ENCODE measurements around the gene DNASE2. TPM values are rescaled to one million over a fixed set of nuclear protein-coding genes. Genes with fewer than 3 reads are reported as not detected.

Gene DNASE2
- total and polyA plus RNA-seq, 2 of the 8 experiments (the other 6 are each of a cell fraction or from before 2014, with no cell fraction given): 33.2 to 48.2 TPM

GRCh38 chr19:12837225-12837624, 44.0 kb downstream of the DNASE2 start:
- Histone ChIP-seq H3K9ac (replicated peaks in 1 of 4; ENCODE audit: extremely low read depth in 1 of 4, low read depth in 3 of 4, low read length in 3 of 4) (no peak overlapping the region), H2BK5ac (ENCODE audit: low read depth, low read length) (no peak overlapping the region), H3K4ac (replicated peaks; ENCODE audit: insufficient read length, low read depth, low read length) (no peak overlapping the region), H3K9me3 (ENCODE audit: insufficient read depth in 2 of 2, low read depth in 1 of 2, low read length in 1 of 2) (no peaks in the 10 kb centered on the region), H4K8ac (ENCODE audit: extremely low read depth, insufficient read depth, low read length) (no peak overlapping the region), H4K91ac (replicated peaks; ENCODE audit: insufficient read length, low read length) (no peak overlapping the region), H3K4me1 (replicated peaks in 1 of 4; ENCODE audit: control insufficient read depth in 3 of 4, insufficient read depth in 4 of 4, low read length in 3 of 4) (peaks cover 8 to 49% (median 21%) of the 10 kb centered on the region in 4 experiments), H3K79me1 (ENCODE audit: low read depth, low read length) (peaks cover 6% of the 10 kb centered on the region), H2AK5ac (ENCODE audit: low read depth, low read length) (no peak overlapping the region), H3K23me2 (ENCODE audit: low read depth, low read length) (peaks cover 22% of the 10 kb centered on the region), H3K4me3 (ENCODE audit: extremely low read depth in 1 of 4, insufficient read depth in 2 of 4, low read depth in 3 of 4, low read length in 4 of 4) (no peak overlapping the region), H2BK12ac (ENCODE audit: low read depth, low read length) (peak overlapping the region; percentile 75; the same call in 1 of the 2 replicates), H4K20me1 (replicated peaks in 1 of 2; ENCODE audit: control insufficient read depth in 1 of 2, insufficient read depth in 2 of 2, low read length in 2 of 2) (peaks cover 4 to 20% of the 10 kb centered on the region in 2 experiments), H2BK15ac (ENCODE audit: low read length) (no peak overlapping the region), H3K27ac (ENCODE audit: low read depth, low read length) (no peak overlapping the region), H3K18ac (ENCODE audit: extremely low read depth, low read length) (no peak overlapping the region), H3K79me2 (ENCODE audit: control insufficient read depth in 1 of 2, insufficient read depth in 2 of 2, low read length in 2 of 2) (peaks cover 0 to 4% of the 10 kb centered on the region in 2 experiments; a peak in 2 of 4 replicates), H3K36me3 (ENCODE audit: control insufficient read depth in 2 of 4, insufficient read depth in 4 of 4, low read length in 3 of 4) (no peaks in the 10 kb centered on the region), H3K27me3 (replicated peaks in 1 of 4; ENCODE audit: control insufficient read depth in 3 of 4, extremely low read depth in 1 of 4, insufficient read depth in 3 of 4, low read length in 3 of 4) (peaks cover 0 to 13% (median 9%) of the 10 kb centered on the region in 4 experiments; a peak in 5 of 7 replicates), H4K5ac (ENCODE audit: insufficient read length, low read depth, low read length) (no peak overlapping the region), H3K4me2 (ENCODE audit: insufficient read depth in 1 of 2, low read depth in 2 of 2, low read length in 2 of 2) (no peak overlapping the region; a peak in 1 of 4 replicates), H3K23ac (ENCODE audit: insufficient read length) (no peak overlapping the region), H2BK20ac (ENCODE audit: low read length) (no peak overlapping the region), H3K56ac (replicated peaks; ENCODE audit: insufficient read length, low read depth, low read length) (no peak overlapping the region), H3K14ac (ENCODE audit: insufficient read length) (no peak overlapping the region), H2BK120ac (replicated peaks; ENCODE audit: low read depth, low read length) (no peak overlapping the region), H2AFZ (ENCODE audit: low read length) (no peak overlapping the region)
- 78% methylated on average over 4 of the region's 4 CpGs; no CpG with 5 or more reads in 1 of the 2 experiments for WGBS, 2 experiments (ENCODE audit: extremely low coverage in 1 of 2, insufficient coverage in 1 of 2, insufficient read length in 1 of 2, insufficient replicate concordance in 2 of 2, low coverage in 1 of 2, low lambda C conversion rate in 2 of 2, missing lambda C conversion rate in 1 of 2)
- no peak for DNase-seq (ENCODE audit: low read depth in 1 of 2, low spot score in 2 of 2)
- ChIA-PET POLR2A (ENCODE audit: partially characterized antibody) (interaction anchor here (0.7 to 1.4 kb wide), 6 partner anchors 11 to 100 kb away, joined by 3 to 5 read pairs (median 4); partner anchors contain the start of gene THSD8), CTCF (ENCODE audit: partially characterized antibody) (interaction anchor here (0.6 to 1.5 kb wide), 10 partner anchors 7 to 76 kb away, joined by 3 to 18 read pairs (median 3); partner anchors contain the start of gene KLF1)
- no peak for FAIRE-seq
- TF ChIP-seq KDM1A (IDR thresholded peaks at IDR 0.05; ENCODE audit: borderline replicate concordance, low read length) (0 out of 2 replicates have a peak, but pooled peaks have one; percentile 25), RFX5 (IDR thresholded peaks at IDR 0.05; ENCODE audit: borderline replicate concordance, low read depth, low read length) (no peak)

Data from H1 (cell line).